Measurements from ENCODE around the gene PRF1.
"Not testable (repeated sequence)": the region's sequence is repeated elsewhere in the genome, so short reads cannot be mapped to it uniquely, and the experiment has no call there.

Gene PRF1

DNA sequence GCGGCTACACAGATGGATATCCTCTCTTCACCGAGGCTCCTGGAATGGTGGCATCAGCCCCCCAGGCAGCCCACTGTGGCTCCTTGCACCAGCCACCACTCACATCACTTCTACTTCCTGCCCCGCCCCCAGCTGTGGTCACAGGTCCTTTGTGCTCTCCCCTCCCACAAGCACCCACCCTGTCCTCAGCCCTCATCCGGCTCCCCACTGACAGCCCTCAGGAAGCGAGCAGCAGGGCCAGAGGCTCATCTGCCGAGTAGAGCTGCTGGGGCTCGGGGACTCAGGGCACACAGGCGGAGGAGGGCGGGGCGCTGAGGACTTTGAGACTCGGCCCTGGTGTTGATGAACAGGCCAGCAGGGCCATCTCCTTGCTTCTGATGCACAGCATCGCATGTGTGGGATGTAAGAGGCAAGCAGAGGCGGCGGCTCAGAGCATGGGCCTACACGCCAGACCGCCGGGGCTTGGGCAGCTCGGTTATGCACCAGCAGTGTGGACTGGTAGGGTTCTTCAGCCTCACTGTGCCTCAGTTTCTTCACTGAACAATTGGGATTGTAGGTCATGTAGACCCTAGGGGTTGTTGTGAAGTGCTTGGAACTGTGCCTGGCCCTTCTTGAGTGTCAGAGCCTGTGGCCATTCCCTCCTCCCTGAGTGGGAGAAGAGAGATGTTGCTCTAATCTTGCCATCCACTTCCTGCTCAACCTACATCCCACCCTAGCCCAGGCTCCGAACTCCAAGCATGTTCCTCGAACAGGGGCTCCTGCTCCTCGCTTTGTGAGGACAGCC is at the start of gene PRF1:
PRF1 (minus strand) TSS at position 77 of the 784 bp plus-strand sequence. CDS start 1,839 bp downstream, outside the sequence.
- H3K9me3 Mint-ChIP-seq = peaks cover 6% of the 10 kb centered on the region
- H3K4me1 Mint-ChIP-seq = peaks cover 53% of the 10 kb centered on the region
- H3K27me3 Mint-ChIP-seq = no peaks in the 10 kb centered on the region
- peak within 1 kb of the TSS; percentile 93 for H3K27ac Mint-ChIP-seq
- peaks cover 6% of the 10 kb centered on the region for H3K36me3 Mint-ChIP-seq
- H3K4me3 Mint-ChIP-seq = peak within 1 kb of the TSS; percentile 88

DNA sequence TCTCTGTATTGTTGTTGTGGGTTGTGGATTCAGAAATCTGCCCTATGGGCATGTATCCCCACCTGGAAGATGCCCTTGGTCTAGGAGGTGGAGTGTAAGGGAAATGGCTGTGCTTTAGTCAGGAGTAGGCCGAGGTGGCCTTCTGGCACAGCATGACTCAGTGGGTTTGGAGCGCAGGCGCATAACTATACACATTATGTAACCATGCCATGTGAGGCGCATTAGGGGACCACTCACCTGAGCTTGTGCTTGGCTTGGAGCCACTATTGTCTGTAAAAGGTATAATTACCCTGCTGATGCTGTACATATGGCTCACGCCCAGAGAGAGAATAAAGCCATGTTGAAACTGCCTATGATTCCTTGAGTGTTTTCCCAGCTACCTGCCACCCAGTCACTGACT is 49.1 kb upstream of the PRF1 start:
- peaks cover 9% of the 10 kb centered on the region for H3K9me3 Mint-ChIP-seq
- peaks cover 4% of the 10 kb centered on the region for H3K36me3 Mint-ChIP-seq
- no peaks in the 10 kb centered on the region for H3K27me3 Mint-ChIP-seq
- H3K4me1 Mint-ChIP-seq = peaks cover 6% of the 10 kb centered on the region
- H3K4me3 Mint-ChIP-seq = no peak overlapping the region
- H3K27ac Mint-ChIP-seq = no peak overlapping the region

DNA sequence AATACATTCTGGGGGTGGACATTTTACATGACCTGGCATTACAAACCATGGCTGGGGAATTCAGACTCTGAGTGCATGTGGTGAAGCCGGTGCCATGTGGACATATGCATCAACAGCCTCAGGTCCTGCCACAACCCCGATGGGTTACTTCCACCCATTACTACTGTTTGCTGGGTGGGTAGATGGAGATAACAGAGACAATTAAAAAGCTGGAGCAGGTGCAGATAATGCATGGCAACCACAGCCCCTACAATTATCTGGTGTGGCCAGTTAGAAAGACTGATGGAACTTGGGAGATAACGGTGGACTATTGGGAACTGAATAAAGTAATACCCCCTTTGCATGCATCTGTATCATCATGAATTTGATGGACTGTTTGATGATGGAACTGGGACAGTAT is 48.2 kb upstream of the PRF1 start:
- H3K27me3 Mint-ChIP-seq = no peaks in the 10 kb centered on the region
- no peak overlapping the region for H3K27ac Mint-ChIP-seq
- peaks cover 4% of the 10 kb centered on the region for H3K36me3 Mint-ChIP-seq
- peaks cover 9% of the 10 kb centered on the region for H3K9me3 Mint-ChIP-seq
- no peaks in the 10 kb centered on the region for H3K4me1 Mint-ChIP-seq
- H3K4me3 Mint-ChIP-seq = no peak overlapping the region

DNA sequence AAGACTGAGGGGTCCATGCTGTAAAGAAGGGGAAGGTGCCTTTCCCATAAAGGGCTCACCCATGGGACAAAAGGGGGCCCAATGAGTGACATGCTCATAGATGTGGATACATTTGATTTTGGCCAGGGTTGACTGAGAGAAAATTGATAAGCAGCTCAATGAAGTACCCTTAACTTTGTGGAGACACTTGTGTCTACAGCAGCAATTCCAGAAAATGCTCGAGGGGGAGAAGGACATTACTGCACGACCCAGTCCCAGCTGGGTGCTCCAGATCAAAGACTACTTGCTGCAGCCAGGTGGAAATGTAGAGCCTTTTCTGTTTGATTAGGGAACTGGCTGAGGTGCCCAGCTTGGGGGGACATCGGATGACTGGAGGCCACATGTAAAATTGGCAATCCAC is 47.6 kb upstream of the PRF1 start:
- Mint-ChIP-seq H3K36me3 (peaks cover 4% of the 10 kb centered on the region), H3K4me3 (no peak overlapping the region), H3K9me3 (peaks cover 9% of the 10 kb centered on the region), H3K4me1 (no peaks in the 10 kb centered on the region), H3K27ac (no peak overlapping the region), H3K27me3 (no peaks in the 10 kb centered on the region)

DNA sequence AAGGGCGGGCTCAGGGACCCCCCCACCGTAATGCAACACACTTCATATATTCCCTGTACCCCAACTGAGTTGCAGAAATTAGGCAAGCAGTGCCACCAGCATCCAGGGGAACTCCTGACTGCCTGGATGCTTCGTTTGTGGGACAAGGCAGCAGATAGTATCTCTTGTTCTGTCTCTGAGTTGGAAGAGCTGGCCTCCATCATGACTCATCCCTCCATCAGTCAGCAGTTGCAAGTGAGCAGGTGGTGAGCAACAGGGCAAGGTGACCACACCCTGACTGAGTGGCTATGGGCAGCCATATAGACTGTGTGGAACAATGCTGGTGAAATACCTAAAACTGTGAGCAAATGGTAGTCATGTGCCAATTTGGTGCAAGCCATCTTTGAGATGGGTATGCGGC is 47.0 kb upstream of the PRF1 start:
- Mint-ChIP-seq H3K4me3 (no peak overlapping the region), H3K27me3 (no peaks in the 10 kb centered on the region), H3K27ac (no peak overlapping the region), H3K4me1 (no peaks in the 10 kb centered on the region), H3K36me3 (peaks cover 4% of the 10 kb centered on the region), H3K9me3 (peaks cover 9% of the 10 kb centered on the region)

DNA sequence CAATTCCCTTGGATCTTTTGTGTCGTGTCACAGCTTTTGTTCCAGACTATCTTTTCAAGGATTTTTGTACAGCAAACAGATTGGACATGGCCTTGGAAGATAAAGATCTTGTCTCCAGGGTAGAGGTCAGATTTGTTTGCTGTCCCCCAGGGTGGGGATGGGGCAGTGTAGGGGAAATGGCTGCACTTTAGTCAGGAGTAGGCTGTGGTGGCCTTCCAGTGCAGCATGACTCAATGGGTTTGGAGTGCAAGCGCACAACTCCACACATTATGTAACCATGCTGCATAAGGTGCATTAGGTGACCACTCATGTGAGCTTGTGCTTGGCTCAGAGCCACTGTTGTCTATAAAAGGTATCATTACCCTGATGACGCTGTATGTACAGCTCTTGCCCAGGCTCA is 45.9 kb upstream of the PRF1 start:
- Mint-ChIP-seq H3K27ac (no peak overlapping the region), H3K9me3 (peaks cover 9% of the 10 kb centered on the region), H3K4me1 (no peaks in the 10 kb centered on the region), H3K4me3 (no peak overlapping the region), H3K36me3 (peaks cover 4% of the 10 kb centered on the region), H3K27me3 (no peaks in the 10 kb centered on the region)

DNA sequence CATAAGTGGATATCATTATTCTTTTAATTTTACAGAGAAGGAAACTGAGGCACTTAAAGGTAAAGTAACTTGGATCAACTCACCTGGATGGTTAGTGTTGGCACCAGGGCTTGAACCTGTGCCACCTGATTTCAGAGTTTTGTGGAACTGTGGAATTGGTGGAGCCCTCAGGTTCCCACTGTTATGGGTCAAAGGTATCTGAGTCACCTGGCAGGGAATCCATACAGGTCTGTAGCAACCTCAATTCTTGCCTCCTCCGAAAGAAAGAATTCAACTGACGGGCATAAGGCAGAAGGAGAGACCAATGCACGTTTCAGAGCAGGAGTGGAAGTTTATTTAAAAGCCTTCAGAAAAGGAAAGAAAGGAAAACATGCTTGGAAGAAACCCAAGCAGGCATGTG is 44.5 kb upstream of the PRF1 start:
- Mint-ChIP-seq H3K9me3 (peaks cover 9% of the 10 kb centered on the region), H3K4me1 (no peaks in the 10 kb centered on the region), H3K36me3 (peaks cover 4% of the 10 kb centered on the region), H3K4me3 (no peak overlapping the region), H3K27ac (no peak overlapping the region), H3K27me3 (no peaks in the 10 kb centered on the region)

DNA sequence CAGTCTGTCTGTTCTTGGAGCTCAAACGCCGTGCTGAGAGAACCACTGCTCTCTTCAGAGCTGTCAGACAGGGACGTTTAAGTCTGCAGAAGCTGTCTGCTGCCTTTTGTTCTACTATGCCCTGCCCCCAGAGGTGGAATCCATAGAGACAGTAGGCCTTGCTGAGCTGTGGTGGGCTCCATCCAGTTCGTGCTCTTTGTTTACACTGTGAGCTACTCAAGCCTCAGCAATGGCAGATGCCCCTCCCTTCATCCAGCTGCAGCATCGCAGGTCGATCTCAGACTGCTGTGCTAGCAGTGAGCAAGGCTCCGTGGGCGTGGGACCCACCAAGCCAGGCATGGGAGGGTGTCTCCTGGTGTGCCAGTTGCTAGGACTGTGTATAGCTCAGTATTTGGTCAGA is 42.4 kb upstream of the PRF1 start:
- H3K36me3 Mint-ChIP-seq, H3K27me3 Mint-ChIP-seq, H3K4me3 Mint-ChIP-seq, H3K9me3 Mint-ChIP-seq, H3K4me1 Mint-ChIP-seq, H3K27ac Mint-ChIP-seq: not testable (repeated sequence)

DNA sequence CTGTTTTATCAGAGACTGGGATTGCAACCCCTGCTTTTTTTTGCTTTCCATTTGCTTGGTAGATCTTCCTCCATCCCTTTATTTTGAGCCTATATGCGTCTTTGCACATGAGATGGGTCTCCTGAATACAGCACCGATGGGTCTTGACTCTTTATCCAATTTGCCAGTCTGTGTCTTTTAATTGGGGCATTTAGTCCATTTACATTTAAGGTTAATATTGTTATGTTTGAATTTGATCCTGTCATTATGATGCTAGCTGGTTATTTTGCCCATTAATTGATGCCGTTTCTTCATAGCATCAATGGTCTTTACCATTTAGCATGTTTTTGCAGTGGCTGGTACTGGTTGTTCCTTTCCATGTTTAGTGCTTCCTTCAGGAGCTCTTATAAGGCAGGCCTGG is 40.7 kb upstream of the PRF1 start:
- H3K27ac Mint-ChIP-seq, H3K36me3 Mint-ChIP-seq, H3K9me3 Mint-ChIP-seq, H3K4me3 Mint-ChIP-seq, H3K4me1 Mint-ChIP-seq, H3K27me3 Mint-ChIP-seq: not testable (repeated sequence)

DNA sequence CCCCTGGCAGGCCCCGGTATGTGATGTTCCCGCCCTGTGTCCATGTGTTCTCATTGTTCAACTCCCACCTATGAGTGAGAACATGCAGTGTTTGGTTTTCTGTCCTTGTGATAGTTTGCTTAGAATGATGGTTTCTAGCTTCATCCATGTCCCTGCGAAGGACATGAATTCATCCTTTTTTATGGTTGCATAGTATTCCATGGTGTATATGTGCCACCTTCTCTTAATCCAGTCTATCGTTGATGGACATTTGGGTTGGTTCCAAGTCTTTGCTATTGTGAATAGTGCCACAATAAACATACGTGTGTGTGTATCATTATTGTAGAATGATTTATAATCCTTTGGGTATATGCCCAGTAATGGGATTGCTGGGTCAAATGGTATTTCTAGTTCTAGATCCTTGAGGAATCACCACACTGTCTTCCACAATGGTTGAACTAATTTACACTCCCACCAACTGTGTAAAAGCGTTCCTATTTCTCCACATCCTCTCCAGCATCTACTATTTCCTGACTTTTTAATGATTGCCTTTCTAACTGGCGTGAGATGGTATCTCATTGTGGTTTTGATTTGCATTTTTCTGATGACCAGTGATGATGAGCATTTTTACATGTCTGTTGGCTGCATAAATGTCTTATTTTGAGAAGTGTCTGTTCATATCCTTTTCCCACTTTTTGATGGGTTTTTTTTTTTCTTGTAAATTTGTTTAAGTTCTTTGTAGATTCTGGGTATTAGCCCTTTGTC is 37.3 kb upstream of the PRF1 start:
- H3K27ac Mint-ChIP-seq = not testable (repeated sequence)

DNA sequence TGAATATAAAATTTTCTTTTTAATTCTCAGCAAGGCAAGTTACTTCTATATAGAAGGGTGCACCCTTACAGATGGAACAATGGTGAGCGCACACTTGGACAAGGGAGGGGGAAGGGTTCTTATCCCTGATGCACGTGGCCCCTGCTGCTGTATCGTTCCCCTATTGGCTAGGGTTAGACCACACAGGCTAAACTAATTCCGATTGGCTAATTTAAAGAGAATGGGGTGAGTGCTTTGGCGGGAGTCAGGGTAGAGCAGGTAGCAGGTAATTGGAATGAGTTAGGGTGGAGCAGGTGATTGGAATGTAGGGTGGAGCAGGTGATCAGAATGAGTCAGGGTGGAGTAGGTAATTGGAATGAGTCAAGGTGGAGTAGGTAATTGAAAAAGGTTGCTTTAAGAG is 32.0 kb upstream of the PRF1 start:
- not testable (repeated sequence) for H3K27me3 Mint-ChIP-seq, H3K36me3 Mint-ChIP-seq, H3K4me1 Mint-ChIP-seq, H3K9me3 Mint-ChIP-seq, H3K27ac Mint-ChIP-seq, H3K4me3 Mint-ChIP-seq

More for the DNA sequence above, 37.3 kb upstream of the PRF1 start:
- H3K4me1 Mint-ChIP-seq, H3K27me3 Mint-ChIP-seq, H3K9me3 Mint-ChIP-seq, H3K36me3 Mint-ChIP-seq, H3K4me3 Mint-ChIP-seq: not testable (repeated sequence)

DNA sequence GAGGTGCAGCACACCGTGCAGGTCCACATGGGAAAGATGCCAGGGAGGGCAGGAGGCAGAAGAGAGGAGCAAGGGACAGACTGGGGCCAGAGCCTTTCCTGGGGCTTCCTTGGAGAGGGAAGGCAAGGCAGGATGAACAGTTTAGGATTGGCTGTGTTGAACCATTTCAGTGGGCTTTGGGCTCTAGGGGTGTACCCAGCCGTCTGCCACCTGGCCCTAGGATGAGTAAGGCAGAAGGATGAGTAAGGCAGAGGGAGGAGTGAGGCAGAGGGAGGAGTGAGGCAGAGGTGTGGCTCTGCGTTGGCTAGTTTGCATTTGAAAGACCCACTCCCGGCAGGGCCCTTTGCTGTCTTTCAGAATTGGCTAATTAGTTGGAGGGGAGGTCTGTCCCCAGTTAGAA is 31.5 kb upstream of the PRF1 start:
- Mint-ChIP-seq H3K4me1 (no peaks in the 10 kb centered on the region), H3K27ac (no peak overlapping the region), H3K27me3 (no peaks in the 10 kb centered on the region), H3K36me3 (no peaks in the 10 kb centered on the region), H3K4me3 (no peak overlapping the region), H3K9me3 (no peaks in the 10 kb centered on the region)

DNA sequence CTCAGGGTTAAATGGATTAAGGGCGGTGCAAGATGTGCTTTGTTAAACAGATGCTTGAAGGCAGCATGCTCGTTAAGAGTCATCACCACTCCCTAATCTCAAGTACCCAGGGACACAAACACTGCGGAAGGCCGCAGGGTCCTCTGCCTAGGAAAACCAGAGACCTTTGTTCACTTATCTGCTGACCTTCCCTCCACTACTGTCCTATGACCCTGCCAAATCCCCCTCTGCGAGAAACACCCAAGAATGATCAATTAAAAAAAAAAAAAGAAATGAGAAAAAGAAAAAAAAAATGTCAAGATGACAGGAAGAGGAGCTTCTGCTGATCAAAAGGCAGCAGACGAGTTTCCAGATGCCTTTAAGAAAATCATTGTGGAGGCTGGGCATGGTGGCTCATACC is 29.2 kb upstream of the PRF1 start:
- not testable (repeated sequence) for H3K4me3 Mint-ChIP-seq, H3K9me3 Mint-ChIP-seq, H3K27ac Mint-ChIP-seq, H3K4me1 Mint-ChIP-seq, H3K36me3 Mint-ChIP-seq, H3K27me3 Mint-ChIP-seq

DNA sequence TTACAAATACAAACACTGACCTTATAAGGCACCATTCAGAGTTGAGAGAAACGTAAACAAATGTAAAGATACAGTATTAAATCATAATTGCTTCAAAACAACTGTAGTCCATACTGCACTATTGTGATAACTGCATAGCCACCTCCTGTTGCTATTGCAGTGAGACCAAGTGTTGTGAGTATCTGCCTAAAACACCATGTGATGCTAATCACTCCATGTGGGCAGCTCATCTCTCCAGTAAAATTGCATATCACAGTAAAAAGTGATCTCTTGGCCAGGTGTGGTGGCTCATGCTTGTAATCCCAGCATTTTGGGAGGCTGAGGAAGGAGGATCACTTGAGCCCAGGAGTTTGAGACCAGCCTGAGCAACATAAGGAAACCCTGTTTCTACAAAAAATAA is 26.8 kb upstream of the PRF1 start:
- Mint-ChIP-seq H3K36me3 (no peaks in the 10 kb centered on the region), H3K27me3 (peaks cover 1% of the 10 kb centered on the region), H3K27ac (no peak overlapping the region), H3K4me1 (no peaks in the 10 kb centered on the region), H3K9me3 (no peaks in the 10 kb centered on the region), H3K4me3 (no peak overlapping the region)

DNA sequence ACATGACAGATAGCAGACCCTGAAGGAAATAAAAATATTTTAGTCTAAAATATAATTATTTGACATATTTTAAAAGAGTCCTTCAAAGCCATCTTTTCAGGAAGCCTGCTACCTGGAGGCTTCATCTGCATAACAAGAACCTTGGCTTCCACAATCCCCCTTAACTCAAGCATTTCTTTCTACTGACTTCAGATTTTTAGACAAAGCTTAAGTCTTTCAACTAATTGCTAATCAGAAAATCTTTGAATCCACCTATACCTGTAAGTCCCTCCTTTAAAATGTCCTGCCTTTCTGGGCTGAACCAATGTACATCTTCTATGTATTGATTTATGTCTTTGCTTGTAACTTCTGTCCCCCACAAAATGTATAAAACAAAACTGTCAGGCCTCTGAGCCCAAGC is 23.5 kb upstream of the PRF1 start:
- Mint-ChIP-seq H3K4me1 (no peaks in the 10 kb centered on the region), H3K4me3 (no peak overlapping the region), H3K36me3 (peaks cover 3% of the 10 kb centered on the region), H3K27me3 (peaks cover 1% of the 10 kb centered on the region), H3K27ac (no peak overlapping the region), H3K9me3 (no peaks in the 10 kb centered on the region)

DNA sequence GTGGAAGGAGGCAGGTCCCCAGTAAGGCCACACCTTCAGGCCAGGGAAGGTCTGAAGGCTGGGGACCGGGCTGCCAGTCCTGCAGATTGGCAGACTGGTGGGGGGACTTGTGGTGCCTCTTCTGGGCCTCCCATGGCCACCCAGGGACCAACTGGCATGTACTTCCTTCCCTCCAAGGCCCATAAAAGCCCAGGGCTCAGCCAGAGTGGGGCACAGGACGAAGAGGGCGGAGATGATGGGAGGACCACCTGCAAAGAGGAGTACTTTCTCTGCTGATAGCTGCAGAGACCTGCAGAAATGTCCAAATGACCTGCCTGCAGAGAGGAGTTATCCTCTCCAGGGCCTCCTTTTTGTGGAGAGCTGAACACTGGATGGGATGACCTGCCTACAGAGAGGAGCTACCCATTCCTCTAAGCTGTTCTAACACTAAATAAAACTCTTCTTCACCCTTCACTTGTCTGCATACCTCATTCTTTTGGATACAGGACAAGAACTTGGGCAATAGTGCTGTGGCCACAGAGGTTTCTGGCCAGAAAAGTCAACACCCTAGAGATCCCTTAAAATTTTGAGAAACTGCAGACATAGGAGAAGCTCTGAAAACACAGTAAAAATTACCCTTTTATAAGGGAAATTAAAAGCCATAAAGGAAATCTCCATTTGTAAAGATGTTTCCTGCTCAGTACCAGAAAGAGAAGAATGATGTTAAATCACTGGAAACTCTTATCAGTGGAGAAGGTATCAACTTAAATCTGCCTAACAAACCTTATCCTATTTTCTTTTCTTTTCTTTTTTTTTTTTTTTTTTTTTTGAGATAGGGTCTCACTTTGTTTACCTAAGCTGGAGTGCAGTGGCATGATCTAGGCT is 20.7 kb upstream of the PRF1 start:
- Mint-ChIP-seq H3K27me3 (peaks cover 1% of the 10 kb centered on the region), H3K4me1 (no peaks in the 10 kb centered on the region), H3K36me3 (peaks cover 7% of the 10 kb centered on the region)

More for the DNA sequence above, 20.7 kb upstream of the PRF1 start:
- H3K27ac Mint-ChIP-seq = no peak overlapping the region
- peaks cover 9% of the 10 kb centered on the region for H3K9me3 Mint-ChIP-seq
- H3K4me3 Mint-ChIP-seq = no peak overlapping the region

Data from activated naive CD4-positive, alpha-beta T cell treated with anti-CD3 and anti-CD28 coated beads, Interleukin-2, amount 50 U/mL, for 24 hours (primary cell).